T-helper 1 cell (primary cell): Measurements from ENCODE around the gene ZNF506.
"Not testable (repeated sequence)": the region's sequence is repeated elsewhere in the genome, so short reads cannot be mapped to it uniquely, and the experiment has no call there.

Experiments
- DNase-seq, 5 donors: peaks; one replicate each; pipeline ENCODE4 v3.0.0-alpha.2; 2012 to 2020

Gene ZNF506

DNA sequence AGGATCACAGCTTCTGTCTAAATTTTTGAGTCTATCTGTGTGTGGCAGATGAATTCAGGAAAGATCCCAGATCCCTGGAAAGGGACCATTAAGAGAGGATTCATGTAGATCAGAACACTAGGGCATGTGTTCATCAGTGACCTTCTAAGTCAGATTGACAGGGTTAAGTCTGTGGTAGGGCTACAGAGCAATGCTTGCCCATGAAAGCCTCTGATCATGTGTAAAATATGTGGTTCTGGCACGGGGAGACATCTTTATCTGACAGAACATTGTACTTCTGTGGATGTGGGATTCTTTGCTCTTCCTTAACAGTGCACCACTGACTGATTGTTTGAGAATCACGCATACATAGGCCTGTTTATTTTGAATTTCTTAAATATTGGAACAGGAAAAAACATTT lies 42.9 kb downstream of the ZNF506 start:
- DNase-seq: no peak

DNA sequence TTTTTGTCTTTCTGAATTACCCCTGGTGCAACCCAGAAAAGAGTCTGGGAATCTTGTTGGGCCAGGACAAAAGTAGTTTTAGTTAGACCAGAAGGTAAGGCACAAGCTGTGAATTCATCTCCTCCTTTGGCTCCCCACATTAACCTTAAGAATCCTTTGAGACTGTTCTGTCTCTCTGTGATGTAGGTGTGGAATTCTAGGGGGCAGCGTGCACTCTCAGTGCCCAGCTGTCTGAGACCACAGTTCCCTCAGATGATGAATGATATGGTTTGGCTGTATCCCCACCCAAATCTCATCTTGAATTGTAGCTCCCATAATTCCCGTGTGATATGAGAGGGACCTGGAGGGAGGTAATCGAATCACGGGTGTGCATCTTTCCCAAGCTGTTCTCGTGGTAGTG lies 43.9 kb downstream of the ZNF506 start:
- no peak for DNase-seq

- DNase-seq: peak; percentile 76 to 94 (median 86)
These were observed 45.1 kb downstream of the ZNF506 start for GRCh38 chr19:19776206-19777008.

- no peak for DNase-seq
These were observed 45.7 kb downstream of the ZNF506 start for GRCh38 chr19:19775891-19776205.

DNA sequence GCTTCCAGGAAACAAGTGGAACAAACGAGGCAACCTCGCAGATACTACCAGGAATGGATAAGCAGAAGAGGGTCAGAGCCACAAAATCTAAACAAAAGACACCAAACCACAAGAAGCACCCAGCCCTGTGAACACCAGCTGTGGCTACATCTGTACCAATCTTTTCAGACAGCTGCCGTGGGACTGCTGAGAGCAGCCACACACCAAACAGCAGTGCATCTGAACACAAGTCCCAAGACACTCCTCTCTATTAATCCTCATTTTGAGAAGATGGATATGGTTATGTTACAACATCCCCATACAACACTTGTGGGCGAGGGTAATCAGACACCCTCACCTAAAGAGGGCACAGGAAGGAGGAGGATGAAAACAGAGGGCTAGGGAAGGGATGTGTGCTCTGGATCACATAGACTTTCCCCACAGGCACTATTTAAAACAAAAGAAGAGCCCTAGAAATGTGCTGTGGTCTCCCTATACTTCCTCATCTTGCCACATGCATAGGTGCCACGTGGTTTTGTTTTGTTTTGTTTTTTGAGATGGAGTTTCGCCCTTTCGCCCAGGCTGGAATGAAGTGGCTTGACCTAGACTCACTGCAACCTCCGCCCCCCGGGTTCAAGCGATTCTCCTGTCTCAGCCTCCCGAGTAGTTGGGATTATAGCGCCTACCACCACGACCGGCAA lies 47.1 kb downstream of the ZNF506 start:
- no peak for DNase-seq

- DNase-seq: not testable (repeated sequence)
These were observed 49.6 kb downstream of the ZNF506 start for GRCh38 chr19:19771963-19772362.

DNA sequence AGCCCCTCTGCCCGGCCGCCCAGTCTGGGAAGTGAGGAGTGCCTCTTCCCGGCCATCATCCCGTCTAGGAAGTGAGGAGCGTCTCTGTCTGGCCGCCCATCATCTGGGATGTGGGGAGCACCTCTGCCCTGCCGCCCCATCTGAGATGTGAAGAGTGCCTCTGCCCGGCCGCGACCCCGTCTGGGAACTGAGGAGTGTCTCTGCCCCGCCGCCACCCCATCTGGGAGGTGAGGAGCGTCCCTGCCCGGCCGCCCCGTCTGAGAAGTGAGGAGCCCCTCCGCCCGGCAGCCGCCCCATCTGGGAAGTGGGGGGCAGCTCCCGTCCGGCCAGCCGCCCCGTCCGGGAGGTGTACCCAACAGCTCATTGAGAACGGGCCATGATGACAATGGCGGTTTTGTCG lies 51.6 kb downstream of the ZNF506 start:
- not testable (repeated sequence) for DNase-seq

DNA sequence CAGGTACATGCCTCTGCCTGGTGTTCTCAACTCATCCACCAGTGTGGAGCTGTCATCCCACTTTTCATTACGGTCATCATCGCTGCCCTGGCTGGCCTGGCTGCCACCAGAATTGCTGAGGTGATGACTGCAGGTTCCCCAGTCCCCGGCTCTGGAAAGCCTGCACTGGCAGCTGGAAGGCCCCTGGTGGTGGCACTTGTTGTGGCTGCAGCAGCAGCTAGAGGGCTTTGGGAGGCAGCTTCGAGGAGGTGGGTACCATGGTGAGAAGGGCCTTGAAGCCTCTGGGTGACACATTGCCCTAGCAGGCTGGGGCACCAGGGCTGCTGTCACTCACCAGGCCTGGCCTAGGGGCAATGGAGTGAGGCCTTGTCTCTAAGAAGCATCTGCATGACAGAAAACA lies 63.4 kb downstream of the ZNF506 start:
- DNase-seq: no peak

DNA sequence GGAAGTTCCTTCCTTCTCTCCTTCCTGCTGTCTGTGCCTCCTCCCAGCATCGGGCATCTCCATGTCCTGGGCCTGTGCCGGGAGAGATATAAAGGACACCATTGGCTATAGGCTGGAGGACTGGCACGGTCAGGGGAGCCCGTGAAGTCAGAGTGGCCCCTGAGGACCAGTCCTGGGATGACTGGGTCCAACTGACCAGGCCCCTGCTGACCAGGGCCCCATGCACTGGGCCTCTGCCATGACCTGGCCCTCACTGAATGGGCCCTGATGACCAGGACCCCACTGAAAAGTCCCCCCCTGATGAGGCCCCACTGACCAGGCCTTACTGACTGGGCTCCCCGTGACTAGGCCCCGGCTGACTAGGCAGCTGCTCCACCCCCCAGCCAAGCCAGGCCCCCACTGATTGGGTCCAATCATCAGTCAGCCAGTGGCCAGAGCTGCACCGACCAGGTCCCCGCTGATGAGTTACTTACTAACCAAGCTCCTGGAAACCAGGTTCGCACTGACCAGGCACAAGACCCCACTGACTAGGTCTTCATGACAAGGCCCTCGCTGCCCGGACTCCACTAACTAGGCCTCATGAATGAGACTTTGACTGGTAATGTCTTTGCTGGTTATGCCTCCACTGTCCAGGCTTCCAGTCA lies 68.7 kb downstream of the ZNF506 start:
- no peak for DNase-seq

DNA sequence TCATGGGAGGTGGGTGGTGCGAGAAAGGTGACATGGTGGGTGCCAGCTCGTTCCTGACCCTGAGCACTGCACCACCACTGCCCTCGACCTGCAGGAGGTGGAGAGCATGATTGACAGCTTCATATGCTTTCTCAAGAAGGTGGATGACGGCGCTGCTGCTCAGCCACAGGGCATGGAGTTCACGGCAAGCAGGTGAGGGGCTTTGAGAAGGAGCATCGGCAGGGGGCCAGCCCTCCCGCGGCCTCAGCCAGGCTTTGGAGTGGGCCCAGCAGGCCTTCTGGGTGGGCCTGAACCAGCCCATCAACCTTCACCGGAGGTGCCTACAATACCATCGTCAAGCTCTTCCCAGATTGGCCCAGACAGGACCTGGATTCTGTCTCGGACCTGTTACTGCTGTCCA lies 69.7 kb downstream of the ZNF506 start:
- no peak for DNase-seq

DNA sequence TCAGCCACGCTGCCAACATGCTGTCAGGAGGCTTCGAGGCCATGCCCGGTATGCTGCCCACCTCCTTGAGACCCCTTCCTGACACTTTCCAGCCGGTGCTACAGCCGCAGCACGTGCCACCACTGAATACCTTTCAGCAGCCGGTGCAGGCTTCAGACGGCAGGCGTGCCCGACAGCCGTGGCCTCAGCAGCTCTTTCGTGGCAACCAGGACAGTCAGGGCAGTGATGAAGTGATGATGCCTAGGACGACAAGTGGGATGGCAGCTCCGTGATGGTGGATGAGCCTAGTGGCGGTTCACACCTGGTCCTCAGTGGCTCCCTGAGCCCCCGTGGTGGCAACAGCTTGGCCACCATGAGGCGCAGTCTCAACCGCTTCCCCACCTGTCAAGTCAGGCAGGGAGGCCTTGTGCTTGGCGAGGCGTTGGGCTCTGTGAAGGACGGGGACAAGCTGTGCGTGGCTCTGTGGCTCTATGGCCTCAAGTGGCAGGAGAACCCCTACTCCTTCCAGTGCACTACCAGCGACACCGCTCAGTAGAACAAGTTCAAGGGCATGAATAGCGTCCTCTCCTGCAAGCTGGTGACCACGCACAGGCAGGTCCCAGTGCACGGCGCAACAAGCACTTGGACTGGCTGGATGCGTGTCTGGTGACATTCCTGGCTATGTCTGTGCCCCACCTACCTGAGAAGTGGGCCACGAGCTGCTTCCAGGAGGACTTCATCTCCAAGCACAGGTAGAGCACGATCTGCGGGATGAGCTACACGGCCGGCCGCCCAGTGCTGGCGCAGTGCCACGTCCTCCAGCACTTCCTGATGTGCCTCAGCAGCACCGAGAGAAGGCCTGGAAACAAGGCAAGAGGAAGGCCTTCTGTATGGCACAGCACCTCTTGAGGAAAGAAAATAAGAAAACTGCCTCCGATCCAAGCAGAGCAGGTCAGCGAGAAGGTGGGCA lies 70.4 kb downstream of the ZNF506 start:
- DNase-seq: no peak

- DNase-seq: no peak
These were observed 71.4 kb downstream of the ZNF506 start for GRCh38 chr19:19749908-19750841.

DNA sequence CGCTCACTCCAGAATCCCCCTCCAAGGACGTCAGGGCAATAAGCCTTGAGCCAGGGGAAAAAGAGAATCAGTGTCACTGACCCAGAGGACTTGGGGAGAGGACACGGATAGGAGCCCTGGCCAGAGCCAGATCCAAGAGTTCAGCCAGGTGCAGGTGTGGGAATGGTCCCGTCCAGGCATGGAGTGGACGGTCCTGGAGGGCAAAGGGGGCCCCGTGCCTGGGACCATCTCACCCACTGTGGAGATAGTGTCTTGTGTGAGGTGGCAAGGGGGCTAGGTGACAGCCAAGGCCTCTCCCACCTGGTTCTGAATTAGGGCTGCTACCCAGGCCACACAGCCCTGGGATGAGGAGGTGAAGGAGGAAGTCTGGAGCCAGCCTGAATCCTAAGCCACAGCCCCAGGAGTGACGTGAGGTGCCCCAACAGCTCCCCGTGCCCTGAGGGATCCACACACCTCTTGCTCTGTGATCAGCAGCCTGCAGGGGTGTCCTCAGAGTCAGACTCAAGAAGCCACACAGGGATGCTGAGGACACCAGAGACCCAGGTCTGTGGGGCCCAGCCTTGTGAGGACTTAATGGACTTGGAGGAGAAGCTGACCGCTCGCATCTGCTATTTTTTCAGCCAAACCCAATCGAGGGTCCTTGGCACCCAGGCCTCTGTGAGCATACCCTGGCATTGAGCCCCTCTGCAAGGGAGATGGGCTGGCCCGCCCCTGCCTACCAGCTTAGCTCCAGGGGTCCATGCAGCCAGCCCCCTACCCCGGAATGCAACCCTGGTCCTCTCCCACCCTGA lies 72.2 kb downstream of the ZNF506 start:
- no peak for DNase-seq

- DNase-seq: no peak
These were observed 73.2 kb downstream of the ZNF506 start for GRCh38 chr19:19748249-19748938.

GRCh38 chr19:19747357-19748220 lies 74.0 kb downstream of the ZNF506 start:
- DNase-seq: no peak

- DNase-seq: no peak
These were observed 75.0 kb downstream of the ZNF506 start for GRCh38 chr19:19746286-19747213.

- DNase-seq: no peak
These were observed 75.9 kb downstream of the ZNF506 start for GRCh38 chr19:19745496-19746285.
